ENCODE measurements around the gene PITHD1. TPM values are rescaled to one million over a fixed set of nuclear protein-coding genes. Genes with fewer than 3 reads are reported as not detected.
A peak's percentile ranks its signal among the peaks of the same experiment; 100 is the strongest.
"Not testable (repeated sequence)": the region's sequence is repeated elsewhere in the genome, so short reads cannot be mapped to it uniquely, and the experiment has no call there.

Gene PITHD1
- total and polyA plus RNA-seq, 4 experiments from 2014 or later: 65.3 to 82.2 (median 80.2) TPM

DNA sequence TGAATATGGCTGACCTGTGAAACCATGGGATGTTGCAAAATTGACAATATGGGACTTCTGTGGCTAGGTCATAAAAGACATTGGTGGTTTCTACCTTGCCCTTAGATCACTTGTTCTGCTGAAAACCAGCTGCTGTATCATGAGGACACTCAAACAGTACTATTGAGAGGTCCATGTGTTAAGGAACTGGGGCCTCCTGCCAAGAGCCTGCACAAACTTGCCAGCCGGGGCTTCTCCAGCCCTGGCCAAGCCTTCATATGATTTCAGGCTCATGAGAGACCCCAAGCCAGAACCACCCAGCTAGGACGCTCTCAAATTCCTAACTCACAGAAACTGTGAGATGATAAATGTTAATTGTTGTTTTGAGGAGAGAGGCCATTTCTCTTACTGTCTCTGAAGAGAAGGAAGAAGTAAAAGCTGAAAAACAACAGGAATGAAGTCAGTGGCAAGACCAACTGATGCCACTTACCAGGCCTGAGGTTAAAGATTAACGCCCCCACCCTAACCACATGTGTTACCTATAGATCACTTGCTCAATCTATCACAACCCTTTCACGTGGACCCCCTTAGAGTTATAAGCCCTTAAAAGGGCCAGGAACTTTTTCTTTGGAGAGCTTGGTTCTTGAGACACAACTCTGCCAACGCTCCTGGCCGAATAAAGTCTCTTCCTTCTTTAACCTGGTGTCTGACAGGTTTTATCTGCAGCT is 3.9 kb upstream of the PITHD1 start:
- POLR2A ChIA-PET (ENCODE audit: partially characterized antibody): interaction anchor here (1.5 to 8.6 kb wide), 3 partner anchors 17 to 83 kb away, joined by 3 to 70 read pairs (median 3); partner anchors contain the start of genes GALE, LYPLA2 and RPL11
- H3K27me3 Mint-ChIP-seq: no peaks in the 10 kb centered on the region
- Histone ChIP-seq H3K27ac (ENCODE audit: low read depth, low read length) (no peak overlapping the region), H3K36me3 (ENCODE audit: insufficient read depth, low read length) (no peaks in the 10 kb centered on the region), H3K9me3 (ENCODE audit: control insufficient read depth in 1 of 2, low read length in 2 of 2) (no peaks in the 10 kb centered on the region), H3K27me3 (ENCODE audit: insufficient read depth, low read length) (no peaks in the 10 kb centered on the region), H3K4me3 (ENCODE audit: low read length in 2 of 2) (no peak overlapping the region), H3K4me1 (ENCODE audit: insufficient read depth, low read length) (peaks cover 19% of the 10 kb centered on the region)
- DNase-seq: no peak
- peaks cover 8 to 26% (median 14%) of the 10 kb centered on the region in 4 donors for H3K4me1 Mint-ChIP-seq
- no peak overlapping the region for H3K4me3 Mint-ChIP-seq
- peaks cover 0 to 12% of the 10 kb centered on the region in 2 donors for H3K36me3 Mint-ChIP-seq
- H3K9me3 Mint-ChIP-seq: no peaks in the 10 kb centered on the region
- intact Hi-C loops (cut with micrococcal nuclease): no loop called here
- H3K27ac Mint-ChIP-seq: peak overlapping the region in 4 of 7 donors; percentile 12 to 57 (median 32)
- CTCF ChIA-PET (ENCODE audit: partially characterized antibody): interaction anchor here (0.6 to 1.5 kb wide), 6 partner anchors 12 to 142 kb away, joined by 3 to 4 read pairs (median 4); partner anchors contain the start of gene LYPLA2

DNA sequence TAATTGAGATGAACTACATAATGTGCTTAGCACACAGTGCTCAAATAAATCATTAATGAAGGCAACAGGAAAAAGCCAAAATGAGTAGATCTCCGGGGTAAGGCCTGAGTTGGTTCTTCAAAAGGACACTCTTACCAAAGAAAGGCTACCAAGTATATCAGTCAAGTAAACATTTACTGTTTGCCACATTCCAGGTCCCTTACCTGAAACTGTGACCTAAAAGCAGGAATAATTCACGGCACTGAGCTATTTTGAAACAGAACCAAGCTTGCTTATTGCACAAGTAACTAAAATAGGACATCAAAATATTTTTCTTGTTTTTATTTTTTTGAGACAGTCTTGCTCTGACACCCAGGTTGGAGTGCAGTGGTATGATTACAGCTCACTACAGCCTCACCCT is 2.0 kb upstream of the PITHD1 start:
- H3K9me3 Mint-ChIP-seq: no peaks in the 10 kb centered on the region
- no peaks in the 10 kb centered on the region for H3K36me3 ChIP-seq (ENCODE audit: insufficient read depth, low read length)
- H3K27me3 Mint-ChIP-seq: no peaks in the 10 kb centered on the region
- POLR2A ChIA-PET (ENCODE audit: partially characterized antibody): interaction anchor here (0.6 to 8.6 kb wide), 3 partner anchors 15 to 177 kb away, joined by 6 to 70 read pairs (median 64); partner anchors contain the start of genes GALE and LYPLA2
- no peak overlapping the region for H3K4me3 ChIP-seq (ENCODE audit: low read length in 2 of 2)
- CTCF ChIA-PET (ENCODE audit: partially characterized antibody): interaction anchor here (0.9 to 1.7 kb wide), 5 partner anchors 10 to 34 kb away, joined by 3 to 4 read pairs (median 4); partner anchors contain the start of gene LYPLA2
- H3K27ac ChIP-seq (ENCODE audit: low read depth, low read length): no peak overlapping the region
- H3K4me1 ChIP-seq (ENCODE audit: insufficient read depth, low read length): peaks cover 29% of the 10 kb centered on the region
- H3K4me3 Mint-ChIP-seq: peak overlapping the region in 2 of 8 donors; percentile 30 to 35
- H3K27ac Mint-ChIP-seq: peak overlapping the region in 2 of 7 donors; percentile 31 to 89
- no peak for DNase-seq
- H3K9me3 ChIP-seq (ENCODE audit: control insufficient read depth in 1 of 2, low read length in 2 of 2): no peaks in the 10 kb centered on the region
- peaks cover 5 to 23% of the 10 kb centered on the region in 2 donors for H3K36me3 Mint-ChIP-seq
- H3K27me3 ChIP-seq (ENCODE audit: insufficient read depth, low read length): no peaks in the 10 kb centered on the region
- intact Hi-C loops (cut with micrococcal nuclease): loop anchor here (5.0 kb wide), 1 partner anchor 34 kb away; the partner anchor contains the start of gene ELOA
- H3K4me1 Mint-ChIP-seq: peaks cover 18 to 37% (median 24%) of the 10 kb centered on the region in 4 donors

- peak overlapping the region; percentile 8 to 92 (median 85) for H3K27ac Mint-ChIP-seq
- H3K27ac ChIP-seq (ENCODE audit: low read depth, low read length): peak overlapping the region; percentile 8
- peak overlapping the region; percentile 26 to 96 (median 92) for H3K4me3 Mint-ChIP-seq
- no peak for DNase-seq
- H3K9me3 Mint-ChIP-seq: no peaks in the 10 kb centered on the region
- H3K4me1 Mint-ChIP-seq: peaks cover 22 to 39% (median 31%) of the 10 kb centered on the region in 4 donors
- no peaks in the 10 kb centered on the region for H3K9me3 ChIP-seq (ENCODE audit: control insufficient read depth in 1 of 2, low read length in 2 of 2)
- peaks cover 26% of the 10 kb centered on the region for H3K4me1 ChIP-seq (ENCODE audit: insufficient read depth, low read length)
- H3K36me3 Mint-ChIP-seq: peaks cover 11 to 39% of the 10 kb centered on the region in 2 donors
- no peak overlapping the region for H3K4me3 ChIP-seq (ENCODE audit: low read length in 2 of 2)
- intact Hi-C loops (cut with micrococcal nuclease): loop anchor here (5.0 kb wide), 1 partner anchor 38 kb away; the partner anchor contains the start of gene ELOA
- no peaks in the 10 kb centered on the region for H3K27me3 Mint-ChIP-seq
- CTCF ChIA-PET (ENCODE audit: partially characterized antibody): interaction anchor here (0.5 to 2.9 kb wide), 4 partner anchors 31 to 148 kb away, joined by 3 to 11 read pairs (median 4); no protein-coding TSS in a partner anchor
- POLR2A ChIA-PET (ENCODE audit: partially characterized antibody): interaction anchor here (1.0 to 8.6 kb wide), 6 partner anchors 11 to 436 kb away, joined by 3 to 70 read pairs (median 16); partner anchors contain the start of genes ELOA, GALE, HMGCL and HNRNPR
- no peaks in the 10 kb centered on the region for H3K27me3 ChIP-seq (ENCODE audit: insufficient read depth, low read length)
- peaks cover 14% of the 10 kb centered on the region for H3K36me3 ChIP-seq (ENCODE audit: insufficient read depth, low read length)
These were observed 1.7 kb downstream of the PITHD1 start for GRCh38 chr1:23779826-23780371.

DNA sequence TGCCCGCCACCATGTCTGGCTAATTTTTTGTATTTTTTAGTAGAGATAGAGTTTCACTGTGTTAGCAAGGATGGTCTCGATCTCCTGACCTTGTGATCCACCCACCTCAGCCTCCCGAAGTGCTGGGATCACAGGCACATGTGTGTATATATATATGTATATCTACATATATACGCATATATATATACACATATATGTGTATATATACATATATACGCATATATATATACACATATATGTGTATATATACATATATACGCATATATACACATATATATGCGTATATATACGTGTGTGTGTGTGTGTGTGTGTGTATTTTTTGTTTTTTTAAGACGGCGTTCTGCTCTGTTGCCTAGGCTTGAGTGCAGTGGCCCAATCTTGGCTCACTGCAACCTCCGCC is 4.9 kb downstream of the PITHD1 start:
- POLR2A ChIA-PET (ENCODE audit: partially characterized antibody); H3K27me3 Mint-ChIP-seq; intact Hi-C loops (cut with micrococcal nuclease): not testable (repeated sequence)

GRCh38 chr1:23784846-23785245 is 6.6 kb downstream of the PITHD1 start:
- intact Hi-C loops (cut with micrococcal nuclease): no loop called here
- no peak overlapping the region for H3K4me3 Mint-ChIP-seq
- Histone ChIP-seq H3K27me3 (ENCODE audit: insufficient read depth, low read length) (no peaks in the 10 kb centered on the region), H3K4me1 (ENCODE audit: insufficient read depth, low read length) (peaks cover 5% of the 10 kb centered on the region), H3K36me3 (ENCODE audit: insufficient read depth, low read length) (peaks cover 36% of the 10 kb centered on the region), H3K27ac (ENCODE audit: low read depth, low read length) (no peak overlapping the region), H3K4me3 (ENCODE audit: low read length in 2 of 2) (no peak overlapping the region), H3K9me3 (ENCODE audit: control insufficient read depth in 1 of 2, low read length in 2 of 2) (no peaks in the 10 kb centered on the region)
- H3K27me3 Mint-ChIP-seq: no peaks in the 10 kb centered on the region
- no peak for DNase-seq
- peaks cover 14 to 27% (median 20%) of the 10 kb centered on the region in 4 donors for H3K4me1 Mint-ChIP-seq
- H3K9me3 Mint-ChIP-seq: no peaks in the 10 kb centered on the region
- H3K27ac Mint-ChIP-seq: peak overlapping the region in 1 of 7 donors; percentile 27
- ChIA-PET CTCF (ENCODE audit: partially characterized antibody) (interaction anchor here (1.5 kb wide), 1 partner anchor 13 kb away, joined by 5 read pairs; no protein-coding TSS in a partner anchor), POLR2A (ENCODE audit: partially characterized antibody) (interaction anchor here (1.3 to 2.3 kb wide), 2 partner anchors 16 to 39 kb away, joined by 3 to 7 read pairs; partner anchors contain the start of gene GALE)
- peaks cover 38 to 56% of the 10 kb centered on the region in 2 donors for H3K36me3 Mint-ChIP-seq

More for the DNA sequence above, 4.9 kb downstream of the PITHD1 start:
- not testable (repeated sequence) for H3K9me3 Mint-ChIP-seq; H3K4me3 ChIP-seq (ENCODE audit: low read length in 2 of 2); H3K27ac ChIP-seq (ENCODE audit: low read depth, low read length); H3K9me3 ChIP-seq (ENCODE audit: control insufficient read depth in 1 of 2, low read length in 2 of 2); H3K4me3 Mint-ChIP-seq; H3K27ac Mint-ChIP-seq; DNase-seq; H3K27me3 ChIP-seq (ENCODE audit: insufficient read depth, low read length)
- Mint-ChIP-seq H3K36me3 (peaks cover 37 to 65% of the 10 kb centered on the region in 2 donors), H3K4me1 (peaks cover 22 to 41% (median 29%) of the 10 kb centered on the region in 4 donors)
- H3K36me3 ChIP-seq (ENCODE audit: insufficient read depth, low read length): peaks cover 36% of the 10 kb centered on the region
- CTCF ChIA-PET (ENCODE audit: partially characterized antibody): interaction anchor here (2.9 kb wide), 1 partner anchor 11 kb away, joined by 12 read pairs; no protein-coding TSS in a partner anchor
- peaks cover 18% of the 10 kb centered on the region for H3K4me1 ChIP-seq (ENCODE audit: insufficient read depth, low read length)

GRCh38 chr1:23787701-23788100 is 9.5 kb downstream of the PITHD1 start:
- intact Hi-C loops (cut with micrococcal nuclease): no loop called here
- Histone ChIP-seq H3K27me3 (ENCODE audit: insufficient read depth, low read length) (no peaks in the 10 kb centered on the region), H3K27ac (ENCODE audit: low read depth, low read length) (no peak overlapping the region), H3K36me3 (ENCODE audit: insufficient read depth, low read length) (peaks cover 31% of the 10 kb centered on the region), H3K4me3 (ENCODE audit: low read length in 2 of 2) (no peak overlapping the region), H3K9me3 (ENCODE audit: control insufficient read depth in 1 of 2, low read length in 2 of 2) (no peaks in the 10 kb centered on the region), H3K4me1 (ENCODE audit: insufficient read depth, low read length) (peaks cover 18% of the 10 kb centered on the region)
- ChIA-PET CTCF (ENCODE audit: partially characterized antibody) (interaction anchor here (0.9 to 1.5 kb wide), 6 partner anchors 10 to 68 kb away, joined by 3 to 4 read pairs (median 3); no protein-coding TSS in a partner anchor), POLR2A (ENCODE audit: partially characterized antibody) (interaction anchor here (6.4 kb wide), 1 partner anchor 9 kb away, joined by 64 read pairs; the partner anchor contains the start of gene PITHD1)
- Mint-ChIP-seq H3K4me3 (no peak overlapping the region), H3K9me3 (peaks cover 0 to 3% (median 0%) of the 10 kb centered on the region in 8 donors), H3K27me3 (no peaks in the 10 kb centered on the region), H3K4me1 (peaks cover 15 to 40% (median 26%) of the 10 kb centered on the region in 4 donors), H3K27ac (peak overlapping the region in 3 of 7 donors; percentile 22 to 67 (median 53)), H3K36me3 (peaks cover 26 to 55% of the 10 kb centered on the region in 2 donors)
- DNase-seq: no peak

Measured in CD4-positive, alpha-beta memory T cell (primary cell).